CMK (cell line): ENCODE data around the gene MYO16.
A peak's percentile ranks its signal among the peaks of the same experiment; 100 is the strongest.

Experiments used
- DNase-seq: peaks from one replicate; pipeline ENCODE4 v3.0.0-alpha.2; 2010; ENCODE audit warnings: low read depth

Gene MYO16

GRCh38 chr13:108663710-108664109, 34.3 kb downstream of the MYO16 start:
- no peak for DNase-seq

DNA sequence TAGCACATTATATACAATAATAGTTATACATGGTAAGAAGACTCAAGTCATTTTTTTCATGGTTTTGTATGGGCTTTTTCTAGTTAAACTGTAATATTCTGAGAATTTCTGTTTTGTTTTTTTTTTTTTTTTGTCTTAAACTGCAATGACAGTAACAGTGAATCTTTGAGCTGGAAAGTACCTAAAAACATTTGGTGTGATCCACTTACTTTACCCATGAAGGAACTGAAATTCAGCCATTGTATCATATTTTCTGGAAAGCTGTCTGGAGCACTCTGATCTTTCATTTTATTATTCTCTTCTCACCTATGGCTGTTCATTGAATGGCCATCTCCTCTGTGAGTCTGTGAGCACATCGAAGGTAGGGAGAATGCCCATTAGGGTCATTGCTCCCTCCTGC, 37.8 kb downstream of the MYO16 start:
- DNase-seq, result no peak

- no peak for DNase-seq
These were observed 40.0 kb downstream of the MYO16 start for GRCh38 chr13:108669381-108669780.

DNA sequence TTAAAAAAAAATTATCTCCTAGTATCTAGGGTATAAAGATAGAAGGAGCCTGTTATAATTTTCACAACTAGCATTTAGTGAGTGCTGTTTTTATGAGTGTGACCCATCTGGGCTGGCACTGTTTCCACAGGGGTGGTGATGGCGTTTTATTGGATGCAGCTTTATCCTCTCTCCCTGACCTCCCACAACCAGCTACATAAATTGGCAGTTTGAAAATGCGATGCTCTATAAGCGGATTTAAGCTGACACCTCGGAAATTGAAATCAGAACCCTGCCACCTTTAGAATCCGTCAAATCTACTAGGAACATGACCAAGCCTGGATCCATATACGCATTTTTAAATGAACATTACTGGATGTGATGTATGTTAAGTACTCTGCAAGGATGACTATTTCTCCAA, 44.9 kb downstream of the MYO16 start:
- no peak for DNase-seq

- no peak for DNase-seq
These were observed 45.4 kb downstream of the MYO16 start for GRCh38 chr13:108674771-108675170.

- no peak for DNase-seq
These were observed 47.2 kb downstream of the MYO16 start for GRCh38 chr13:108676620-108677019.

DNA sequence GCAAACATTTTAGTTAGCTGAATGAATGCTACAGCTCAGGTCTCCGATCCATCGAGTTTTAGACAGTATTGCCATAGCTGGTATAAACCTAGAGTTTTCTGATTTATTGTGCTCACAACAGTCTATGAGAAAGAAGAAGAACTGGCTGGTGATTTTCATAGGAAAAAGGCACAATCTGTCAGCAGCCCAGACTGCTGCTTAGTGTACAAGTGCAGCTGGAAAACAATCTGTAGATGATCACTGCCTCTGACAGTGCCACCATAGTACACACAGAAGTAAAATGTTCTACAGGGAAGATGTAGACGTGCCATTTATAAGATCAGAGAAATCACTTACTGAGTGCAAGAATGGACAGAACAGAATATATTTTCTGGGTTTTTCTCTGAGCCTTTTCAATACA, 48.4 kb downstream of the MYO16 start:
- DNase-seq, result no peak

- DNase-seq, result no peak
These were observed 50.6 kb downstream of the MYO16 start for GRCh38 chr13:108680011-108680410.

DNA sequence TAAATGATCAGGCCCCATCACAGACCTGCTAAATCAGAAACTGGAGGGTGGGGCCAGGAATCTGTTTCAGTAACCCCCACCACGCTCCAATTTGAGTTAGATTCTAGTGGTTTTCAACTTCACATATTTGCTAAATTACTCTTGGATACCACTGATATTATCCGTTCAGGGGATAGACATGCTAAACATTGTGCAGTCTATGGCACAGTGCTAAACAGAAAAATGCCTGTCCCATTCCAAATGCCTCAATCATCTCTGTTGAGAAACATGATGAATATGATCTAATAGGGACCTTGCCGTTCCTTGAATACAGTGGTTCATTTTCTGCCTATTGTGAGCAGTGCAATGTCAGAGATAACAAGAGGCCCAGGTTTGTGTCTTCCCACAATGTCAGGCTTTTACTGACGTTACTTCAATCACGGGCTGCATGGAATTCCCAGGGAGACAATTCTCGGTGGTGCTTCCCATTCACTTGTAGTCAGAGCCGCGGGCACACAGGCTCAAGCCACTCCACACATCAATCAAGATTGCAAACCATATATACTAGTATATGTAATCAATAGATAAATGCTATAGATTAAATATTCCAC, 52.7 kb downstream of the MYO16 start:
- DNase-seq, result no peak

DNA sequence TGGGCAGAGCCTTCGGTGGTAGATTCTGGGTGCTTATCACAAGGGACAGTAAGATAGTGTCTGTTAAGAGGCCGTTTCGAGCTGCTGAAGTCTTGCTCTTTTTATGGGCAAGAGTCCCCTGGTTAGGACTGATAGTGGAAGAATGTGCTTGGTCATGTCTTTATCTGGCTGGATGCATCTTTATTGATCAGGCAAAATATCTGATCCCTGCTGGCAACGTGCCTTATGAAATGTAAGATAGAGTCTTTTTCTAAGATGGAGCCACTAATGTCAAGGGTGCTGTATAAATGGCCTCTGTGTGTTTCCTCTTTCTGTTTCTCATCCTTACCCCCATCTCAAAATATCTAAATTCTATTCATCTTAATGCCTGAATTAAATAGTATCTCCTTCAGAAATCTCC, 53.3 kb downstream of the MYO16 start:
- DNase-seq, result peak; percentile 82

DNA sequence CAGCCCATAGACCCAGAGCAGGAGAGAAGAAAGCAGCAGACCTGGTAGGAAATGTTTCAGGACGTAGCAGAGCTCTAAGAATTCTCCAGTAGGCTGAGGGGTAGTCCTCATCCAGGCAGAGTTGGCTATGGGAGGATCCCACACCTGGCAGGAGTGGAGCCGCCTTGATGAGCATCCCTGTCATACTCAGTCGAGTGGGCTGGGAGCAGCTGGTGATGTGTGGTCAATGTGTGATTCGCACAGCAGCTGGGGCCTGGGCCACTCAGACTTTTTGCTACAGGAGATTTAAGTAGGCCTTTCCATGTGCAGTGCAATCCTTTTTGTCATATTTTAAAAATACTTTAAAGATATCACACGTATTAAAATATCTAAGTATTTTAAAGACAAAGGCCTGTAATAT, 56.6 kb downstream of the MYO16 start:
- DNase-seq, result no peak

DNA sequence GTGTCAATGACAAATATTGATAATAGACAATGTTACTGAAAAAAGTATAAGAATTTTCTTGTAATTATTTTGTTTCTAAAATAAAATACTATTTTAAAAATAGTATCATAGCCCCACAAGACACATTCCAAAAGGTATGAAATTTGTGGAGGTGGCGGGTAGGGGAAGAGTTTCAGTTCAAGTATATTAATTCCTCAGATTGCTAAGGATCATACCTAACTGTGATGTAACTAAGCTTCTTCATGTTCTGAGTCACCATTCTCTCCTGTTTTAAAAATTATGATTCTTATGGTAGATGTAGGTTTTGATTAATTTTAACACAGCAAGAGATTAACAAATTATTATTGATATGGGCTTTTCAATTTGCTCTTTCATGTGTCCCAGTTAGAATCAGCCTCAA, 61.3 kb downstream of the MYO16 start:
- no peak for DNase-seq

GRCh38 chr13:108700422-108701170, 71.2 kb downstream of the MYO16 start:
- no peak for DNase-seq

- DNase-seq, result no peak
These were observed 72.8 kb downstream of the MYO16 start for GRCh38 chr13:108702171-108702570.

- DNase-seq, result no peak
These were observed 75.6 kb downstream of the MYO16 start for GRCh38 chr13:108705031-108705430.

GRCh38 chr13:108707584-108707983, 78.2 kb downstream of the MYO16 start:
- DNase-seq, result no peak

DNA sequence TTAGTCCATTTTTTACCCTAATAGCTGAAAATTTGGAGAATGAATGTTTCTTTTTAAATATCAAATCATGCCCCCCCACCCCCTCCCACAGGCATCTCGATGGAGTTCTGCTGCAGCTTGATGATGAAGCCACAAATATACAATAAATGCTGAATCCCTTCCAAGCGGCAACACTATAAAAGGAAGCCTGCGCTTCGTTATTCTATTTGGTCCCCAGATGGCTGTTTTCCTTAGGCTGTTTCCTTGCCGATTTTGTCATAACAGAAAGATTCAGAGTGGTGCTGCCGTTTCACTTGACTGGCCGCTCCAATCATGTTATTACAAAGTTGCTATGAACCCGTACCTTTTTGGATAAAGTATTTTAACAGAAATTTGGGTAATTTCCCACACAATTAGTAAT, 79.5 kb downstream of the MYO16 start:
- no peak for DNase-seq

- DNase-seq, result no peak
These were observed 82.0 kb downstream of the MYO16 start for GRCh38 chr13:108711386-108711785.

DNA sequence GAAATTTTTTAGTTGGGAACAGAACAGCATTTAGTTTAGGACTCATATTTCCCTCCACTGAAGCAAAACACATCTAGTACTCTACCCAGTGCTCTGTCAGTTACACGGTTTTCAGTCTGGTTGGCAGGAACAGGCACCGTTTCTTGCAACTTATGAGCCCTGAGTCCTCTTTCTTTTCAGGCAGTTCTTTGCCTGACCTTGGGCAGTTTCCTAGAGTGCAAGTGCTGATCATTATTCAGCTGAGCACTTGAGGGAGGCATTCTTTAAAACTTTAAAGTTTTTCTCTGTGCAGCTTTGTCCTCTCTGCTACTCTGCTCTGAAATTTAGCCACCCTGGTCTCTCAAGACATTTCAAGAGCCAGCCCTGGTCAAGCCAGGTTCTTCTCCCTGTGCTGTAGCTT, 96.1 kb downstream of the MYO16 start:
- DNase-seq, result no peak

GRCh38 chr13:108728370-108728769, 99.0 kb downstream of the MYO16 start:
- no peak for DNase-seq

GRCh38 chr13:108733022-108733560, 103.7 kb downstream of the MYO16 start:
- DNase-seq, result no peak

DNA sequence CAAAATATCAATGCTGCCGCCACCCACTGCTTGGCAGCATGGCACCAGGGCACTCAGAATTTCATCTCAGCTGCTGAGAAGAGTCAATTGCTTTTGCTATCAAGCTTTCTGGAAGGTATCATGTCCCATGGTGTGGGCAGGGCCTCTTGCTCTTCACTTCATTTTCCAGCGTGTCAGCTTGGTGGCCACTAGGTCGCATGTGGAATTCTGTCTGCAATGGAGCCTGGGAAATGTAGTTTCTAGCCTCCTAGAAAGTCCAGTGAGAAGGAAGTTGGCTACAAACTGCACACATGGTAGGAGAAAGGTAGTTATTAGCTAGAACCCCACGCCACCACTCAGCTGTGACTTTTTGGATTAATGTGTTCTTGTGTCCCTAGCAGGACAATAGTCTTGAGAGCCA, 105.3 kb downstream of the MYO16 start:
- DNase-seq, result no peak

GRCh38 chr13:108741930-108742329, 112.5 kb downstream of the MYO16 start:
- no peak for DNase-seq
